NCI-H526 (cell line): ENCODE data around the gene EIF5A.
"Not testable (repeated sequence)": the region's sequence is repeated elsewhere in the genome, so short reads cannot be mapped to it uniquely, and the experiment has no call there.

Source experiments
- DNase-seq, 2 experiments: peaks; one replicate each; lab custom pipeline; 2025; lab: John Stamatoyannopoulos, UW

The EIF5A gene

GRCh38 chr17:7330638-7331015 is 23.2 kb downstream of the EIF5A start:
- DNase-seq, result no peak

DNA sequence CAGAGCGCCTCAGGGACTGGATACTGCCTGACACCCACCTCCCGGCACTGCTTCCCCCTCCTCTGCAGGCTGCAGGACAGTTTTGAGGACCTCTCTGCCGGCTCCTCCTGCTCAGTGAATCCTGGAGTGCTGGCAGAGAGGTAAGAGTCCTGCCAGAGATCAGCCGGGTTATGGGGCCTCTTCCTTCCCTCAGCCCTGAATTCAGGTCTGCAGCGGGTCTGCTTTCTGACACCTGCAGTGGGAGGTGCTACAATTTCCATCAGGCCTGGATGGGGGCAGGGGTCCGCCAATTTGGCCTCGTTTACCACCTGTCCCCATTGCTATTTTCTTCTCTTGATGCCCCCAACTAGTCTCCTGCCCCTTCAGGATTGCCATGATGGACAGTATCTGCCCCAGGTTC is 24.7 kb downstream of the EIF5A start:
- DNase-seq, result no peak

GRCh38 chr17:7332600-7333069 is 25.2 kb downstream of the EIF5A start:
- DNase-seq, result not testable (repeated sequence)

DNA sequence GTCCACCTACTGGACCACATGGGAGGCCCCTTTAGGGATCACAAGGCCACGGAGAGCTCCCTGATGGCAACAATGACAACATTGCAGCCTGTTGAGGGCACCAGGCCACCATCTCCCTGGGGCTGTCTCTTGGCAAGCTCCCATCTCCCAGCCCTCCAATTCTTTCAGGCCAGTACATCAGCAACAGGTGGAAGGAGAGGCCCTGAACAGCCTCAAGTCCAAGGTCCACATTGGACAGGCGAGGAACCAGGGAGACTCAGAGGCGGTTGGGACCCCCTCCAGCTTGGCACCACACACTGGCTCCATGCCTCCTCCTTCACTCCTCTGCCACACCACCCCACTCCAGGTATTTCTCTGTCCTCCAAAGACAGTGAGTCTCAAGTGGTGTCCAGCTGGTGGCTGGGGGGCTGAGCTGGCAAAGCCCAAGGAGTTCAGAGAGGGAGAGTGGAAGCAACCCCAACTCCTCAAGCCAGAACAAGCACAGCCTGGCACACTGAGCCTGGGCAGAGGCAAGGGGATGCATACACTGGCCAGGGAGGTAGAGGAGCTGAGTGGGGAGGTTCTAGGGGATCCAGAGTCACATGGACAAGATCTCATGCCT is 27.6 kb downstream of the EIF5A start:
- no peak for DNase-seq

- DNase-seq, result not testable (repeated sequence)
Measured at GRCh38 chr17:7335765-7336164, 28.3 kb downstream of the EIF5A start.

- no peak for DNase-seq
Measured at GRCh38 chr17:7336240-7337175, 29.1 kb downstream of the EIF5A start, which contains the start of gene ACAP1. ACAP1 (plus strand) TSS chr17:7336529; CDS start chr17:7336735, 206 bp downstream.

GRCh38 chr17:7337600-7337999 is 30.2 kb downstream of the EIF5A start:
- not testable (repeated sequence) for DNase-seq

DNA sequence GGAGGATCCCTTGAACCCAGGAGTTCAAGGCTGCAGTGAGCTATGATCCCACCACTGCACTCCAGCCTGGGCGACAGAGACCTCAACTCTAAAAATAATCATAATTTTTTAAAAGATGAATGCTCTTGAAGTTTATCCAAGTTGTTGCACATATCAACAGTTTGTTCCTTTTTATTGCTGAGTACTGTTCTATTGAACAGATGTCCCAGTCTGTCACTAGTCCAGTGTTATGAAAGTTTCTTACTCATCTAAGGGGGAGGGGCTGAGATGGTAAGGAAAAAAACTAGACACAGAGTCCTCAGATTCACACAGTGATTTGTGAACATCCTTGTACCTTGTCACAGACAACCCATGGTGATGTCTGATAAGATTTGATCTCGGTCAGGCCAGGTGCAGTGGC is 32.8 kb downstream of the EIF5A start:
- DNase-seq, result no peak

- DNase-seq, result no peak
Measured at GRCh38 chr17:7341842-7342241, 34.4 kb downstream of the EIF5A start.

- no peak for DNase-seq
Measured at GRCh38 chr17:7343250-7343649, 35.8 kb downstream of the EIF5A start.

DNA sequence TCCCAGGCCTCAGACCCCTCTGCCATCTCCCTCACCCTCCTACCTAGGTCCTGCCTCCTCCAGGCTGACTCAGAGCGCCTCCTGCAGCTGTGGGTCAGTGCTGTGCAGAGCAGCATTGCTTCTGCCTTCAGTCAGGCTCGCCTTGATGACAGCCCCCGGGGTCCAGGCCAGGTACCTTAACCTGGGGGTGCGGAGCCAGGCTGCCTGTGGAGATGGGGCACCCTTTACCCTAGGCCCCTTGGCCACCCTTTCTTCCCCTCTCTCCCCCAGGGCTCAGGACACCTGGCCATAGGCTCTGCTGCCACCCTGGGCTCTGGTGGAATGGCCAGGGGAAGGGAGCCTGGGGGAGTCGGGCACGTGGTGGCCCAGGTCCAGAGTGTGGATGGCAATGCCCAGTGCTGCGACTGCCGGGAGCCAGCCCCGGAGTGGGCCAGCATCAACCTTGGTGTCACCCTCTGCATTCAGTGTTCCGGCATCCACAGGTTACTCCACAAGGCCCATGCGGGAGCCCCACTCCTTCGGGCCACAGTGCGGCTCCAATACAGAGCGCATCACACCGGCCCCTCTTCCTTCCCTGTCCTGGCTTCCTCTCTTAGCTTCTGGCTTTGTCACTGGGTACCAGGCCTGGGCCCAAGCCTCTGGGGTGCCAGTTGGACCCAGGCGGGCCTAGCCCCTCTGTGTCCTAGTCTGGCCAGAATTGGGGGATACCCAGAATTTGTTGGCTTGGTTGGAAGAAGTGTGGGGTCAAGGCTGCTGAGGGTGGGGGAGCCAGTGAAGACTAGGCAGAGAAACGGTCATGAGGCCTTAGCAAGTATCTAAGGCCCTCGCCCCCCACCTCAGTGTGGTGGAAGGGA is 39.6 kb downstream of the EIF5A start:
- DNase-seq, result no peak

DNA sequence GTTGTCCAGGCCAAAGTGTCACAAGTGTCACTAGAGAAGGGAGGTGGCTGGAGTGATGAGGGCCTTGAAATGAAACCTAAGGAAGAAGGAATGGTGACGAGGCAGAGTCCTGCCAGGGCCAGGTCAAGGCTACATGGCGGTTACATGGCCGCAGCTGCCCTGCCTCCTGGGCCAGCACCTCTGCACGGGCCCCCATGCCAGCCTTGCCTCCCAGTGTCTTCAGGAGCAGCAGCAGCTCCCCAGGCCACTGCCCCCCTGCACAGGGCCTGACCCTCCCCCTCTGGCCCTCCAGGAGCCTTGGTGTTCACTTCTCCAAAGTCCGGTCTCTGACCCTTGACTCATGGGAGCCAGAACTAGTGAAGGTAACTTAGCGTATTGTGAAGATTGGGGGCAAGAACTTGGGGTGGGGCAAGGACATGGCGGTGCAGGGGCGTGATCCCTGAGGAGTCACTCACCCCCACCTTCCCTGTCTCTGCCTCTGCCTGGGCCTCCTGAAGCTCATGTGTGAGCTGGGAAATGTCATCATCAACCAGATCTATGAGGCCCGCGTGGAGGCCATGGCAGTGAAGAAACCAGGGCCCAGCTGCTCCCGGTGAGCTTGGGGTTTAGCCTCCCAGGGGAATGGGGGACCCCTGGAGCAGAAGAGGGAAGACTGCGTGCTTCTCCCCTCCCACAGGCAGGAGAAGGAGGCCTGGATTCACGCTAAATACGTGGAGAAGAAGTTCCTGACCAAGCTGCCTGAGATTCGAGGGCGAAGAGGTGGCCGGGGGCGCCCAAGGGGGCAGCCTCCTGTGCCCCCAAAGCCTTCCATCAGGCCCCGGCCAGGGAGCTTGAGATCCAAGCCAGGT is 40.4 kb downstream of the EIF5A start:
- no peak for DNase-seq

DNA sequence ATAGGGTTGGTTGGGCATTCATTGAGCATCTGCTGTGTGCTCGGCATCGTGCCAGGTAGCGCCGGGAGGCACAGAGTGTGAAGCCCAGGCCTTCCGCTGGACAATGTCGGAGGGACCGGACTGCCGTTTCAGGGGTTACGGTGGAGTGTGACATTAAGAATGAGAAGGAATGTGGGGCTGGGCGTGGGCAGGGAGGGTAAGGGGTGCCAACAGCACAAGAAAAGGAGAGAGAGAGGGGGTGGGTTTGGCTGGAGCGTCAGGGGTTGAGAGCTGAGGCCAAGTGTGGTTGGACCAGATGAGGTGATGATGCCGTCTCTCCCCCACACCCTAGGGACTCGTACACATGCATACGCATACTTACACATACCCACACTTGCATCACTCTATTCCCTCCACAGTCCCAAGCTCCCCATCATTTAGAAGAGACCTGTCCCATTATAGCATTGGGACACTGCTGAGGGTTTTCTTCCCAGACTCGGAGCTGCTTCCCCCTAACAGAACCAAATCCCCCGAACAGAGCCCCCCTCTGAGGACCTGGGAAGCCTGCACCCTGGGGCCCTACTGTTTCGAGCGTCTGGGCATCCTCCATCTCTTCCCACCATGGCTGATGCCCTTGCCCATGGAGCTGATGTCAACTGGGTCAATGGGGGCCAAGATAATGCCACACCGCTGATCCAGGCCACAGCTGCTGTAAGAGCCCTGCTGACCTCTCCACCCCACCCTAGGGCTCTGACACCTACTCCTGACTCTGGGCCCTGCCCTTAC is 41.2 kb downstream of the EIF5A start:
- DNase-seq, result no peak

- peak in 1 of 2 experiments; percentile 76 for DNase-seq
Measured at GRCh38 chr17:7351665-7352502, 44.5 kb downstream of the EIF5A start, which contains the start of gene KCTD11. KCTD11 (plus strand) TSS chr17:7352162.

GRCh38 chr17:7352503-7352889 is 45.1 kb downstream of the EIF5A start:
- no peak for DNase-seq

DNA sequence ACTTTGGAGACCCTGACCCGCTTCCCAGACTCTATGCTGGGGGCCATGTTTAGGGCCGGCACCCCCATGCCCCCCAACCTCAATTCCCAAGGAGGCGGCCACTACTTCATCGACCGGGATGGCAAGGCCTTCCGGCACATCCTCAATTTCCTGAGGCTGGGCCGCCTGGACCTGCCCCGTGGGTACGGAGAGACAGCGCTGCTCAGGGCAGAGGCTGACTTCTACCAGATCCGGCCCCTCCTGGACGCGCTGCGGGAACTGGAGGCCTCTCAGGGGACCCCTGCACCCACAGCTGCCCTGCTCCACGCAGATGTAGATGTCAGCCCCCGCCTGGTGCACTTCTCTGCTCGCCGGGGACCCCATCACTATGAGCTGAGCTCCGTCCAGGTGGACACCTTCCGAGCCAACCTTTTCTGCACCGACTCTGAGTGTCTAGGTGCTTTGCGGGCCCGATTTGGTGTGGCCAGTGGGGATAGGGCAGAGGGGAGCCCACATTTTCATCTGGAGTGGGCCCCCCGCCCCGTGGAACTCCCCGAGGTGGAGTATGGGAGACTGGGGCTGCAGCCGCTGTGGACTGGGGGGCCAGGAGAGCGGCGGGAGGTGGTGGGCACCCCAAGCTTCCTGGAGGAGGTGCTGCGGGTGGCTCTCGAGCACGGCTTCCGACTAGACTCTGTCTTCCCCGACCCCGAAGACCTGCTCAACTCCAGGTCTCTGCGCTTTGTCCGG is 45.6 kb downstream of the EIF5A start:
- no peak for DNase-seq

- peak in 1 of 2 experiments; percentile 22 for DNase-seq
Measured at GRCh38 chr17:7354262-7354843, 46.9 kb downstream of the EIF5A start.

GRCh38 chr17:7355053-7355452 is 47.6 kb downstream of the EIF5A start, which contains the start of gene TMEM95:
TMEM95 (plus strand) TSS chr17:7355156; CDS start chr17:7355205, 49 bp downstream.
- DNase-seq, result no peak
